IPS DF 6.9 (cell line): ENCODE data around the gene ASH1L.
"Not testable (repeated sequence)": the region's sequence is repeated elsewhere in the genome, so short reads cannot be mapped to it uniquely, and the experiment has no call there.

Experiments used
- DNase-seq: peaks from one replicate; pipeline ENCODE4 v3.0.0-alpha.2; 2013; ENCODE audit warnings: low read depth, low spot score
- H3K27ac ChIP-seq: one replicate; pipeline ENCODE4 v1.5.1; 2013; ENCODE audit warnings: low read length, control low read depth
- H3K27me3 ChIP-seq: 2 replicates; pipeline ENCODE4 v1.6.1; 2013; ENCODE audit warnings: mild to moderate bottlenecking, low read length; ENCODE audit not compliant: control insufficient read depth, insufficient read depth
- H3K36me3 ChIP-seq: 2 replicates; pipeline ENCODE4 v1.6.1; 2013; ENCODE audit warnings: low read length; ENCODE audit not compliant: control insufficient read depth, insufficient read depth
- H3K4me1 ChIP-seq: 2 replicates; pipeline ENCODE4 v1.6.1; 2013; ENCODE audit warnings: low read length; ENCODE audit not compliant: control insufficient read depth, insufficient read depth
- H3K4me3 ChIP-seq: 2 replicates; pipeline ENCODE4 v1.5.1; 2013; ENCODE audit warnings: mild to moderate bottlenecking, low read length
- H3K9me3 ChIP-seq: 2 replicates; pipeline ENCODE4 v1.6.1; 2013; ENCODE audit warnings: low read length, inconsistent platforms; ENCODE audit not compliant: control insufficient read depth, insufficient read depth
- WGBS: extraction: QIAGEN DNeasy Blood & Tissue Kit; methylation state at CpG from one replicate; pipeline ENCODE4 v1.1.7; 2013; ENCODE audit warnings: mixed read lengths, missing lambda C conversion rate; ENCODE audit not compliant: insufficient read length, insufficient coverage; 5-methylcytosine and 5-hydroxymethylcytosine counted together

Gene ASH1L

GRCh38 chr1:155562581-155563376, at the start of gene ASH1L:
TSS of gene ASH1L (minus strand) at chr1:155562803. CDS start at chr1:155521519, 41,284 bp downstream.
- peak within 1 kb of the TSS; percentile 56 for H3K4me3 ChIP-seq
- H3K27ac ChIP-seq = no peak within 1 kb of the TSS
- no peaks in the 10 kb centered on the region for H3K36me3 ChIP-seq
- H3K4me1 ChIP-seq = no peaks in the 10 kb centered on the region
- no peaks in the 10 kb centered on the region for H3K9me3 ChIP-seq
- DNase-seq = peak; percentile 61
- no peaks in the 10 kb centered on the region for H3K27me3 ChIP-seq
- no CpG with 5 or more reads among the region's 87 CpGs for WGBS

GRCh38 chr1:155610257-155610647, 47.6 kb upstream of the ASH1L start:
- WGBS = no CpG with 5 or more reads among the region's 33 CpGs
- not testable (repeated sequence) for H3K36me3 ChIP-seq, H3K27ac ChIP-seq, H3K4me1 ChIP-seq, DNase-seq, H3K9me3 ChIP-seq, H3K27me3 ChIP-seq
- H3K4me3 ChIP-seq = peak overlapping the region; percentile 45; the same call in 1 of the 2 replicates

GRCh38 chr1:155609515-155610256, 47.1 kb upstream of the ASH1L start, which contains the start of gene MSTO1:
TSS of gene MSTO1 (plus strand) at chr1:155610218. CDS start at chr1:155610249, 31 bp downstream.
- WGBS = no CpG with 5 or more reads among the region's 47 CpGs
- no peaks in the 10 kb centered on the region for H3K27me3 ChIP-seq

GRCh38 chr1:155608888-155609225, 46.3 kb upstream of the ASH1L start:
- Histone ChIP-seq H3K27me3 (no peaks in the 10 kb centered on the region), H3K36me3 (peaks cover 7% of the 10 kb centered on the region; the same call in 1 of the 2 replicates), H3K4me1 (no peaks in the 10 kb centered on the region), H3K9me3 (no peaks in the 10 kb centered on the region), H3K27ac (no peak overlapping the region), H3K4me3 (no peak overlapping the region)
- DNase-seq = no peak
- WGBS = no CpG with 5 or more reads among the region's 9 CpGs

More at GRCh38 chr1:155609515-155610256, 47.1 kb upstream of the ASH1L start, which contains the start of gene MSTO1:
- DNase-seq = peak; percentile 82
- Histone ChIP-seq H3K27ac (no peak within 1 kb of the TSS), H3K4me3 (peak within 1 kb of the TSS; percentile 78; the same call in 1 of the 2 replicates), H3K4me1 (no peaks in the 10 kb centered on the region), H3K36me3 (peaks cover 7% of the 10 kb centered on the region; the same call in 1 of the 2 replicates), H3K9me3 (no peaks in the 10 kb centered on the region)

GRCh38 chr1:155607708-155608107, 45.1 kb upstream of the ASH1L start:
- Histone ChIP-seq H3K4me3 (no peak overlapping the region), H3K27ac (no peak overlapping the region), H3K4me1 (no peaks in the 10 kb centered on the region), H3K9me3 (no peaks in the 10 kb centered on the region), H3K36me3 (peaks cover 6% of the 10 kb centered on the region; the same call in 1 of the 2 replicates), H3K27me3 (no peaks in the 10 kb centered on the region)
- DNase-seq = no peak
- no CpG with 5 or more reads among the region's 7 CpGs for WGBS

GRCh38 chr1:155599828-155600572, 37.4 kb upstream of the ASH1L start:
- H3K27ac ChIP-seq, H3K27me3 ChIP-seq, H3K4me1 ChIP-seq, H3K36me3 ChIP-seq, H3K4me3 ChIP-seq, DNase-seq, H3K9me3 ChIP-seq: not testable (repeated sequence)
- WGBS = no CpG with 5 or more reads among the region's 12 CpGs

- H3K27ac ChIP-seq = no peak overlapping the region
- H3K9me3 ChIP-seq = no peaks in the 10 kb centered on the region
Observed at GRCh38 chr1:155598842-155599331, 36.3 kb upstream of the ASH1L start.

GRCh38 chr1:155596864-155597263, 34.3 kb upstream of the ASH1L start:
- DNase-seq = no peak
- H3K4me1 ChIP-seq = no peaks in the 10 kb centered on the region; the same call in 1 of the 2 replicates
- no peak overlapping the region for H3K4me3 ChIP-seq
- H3K27ac ChIP-seq = no peak overlapping the region
- no peaks in the 10 kb centered on the region for H3K27me3 ChIP-seq
- H3K36me3 ChIP-seq = no peaks in the 10 kb centered on the region
- no peaks in the 10 kb centered on the region for H3K9me3 ChIP-seq
- no CpG with 5 or more reads among the region's 5 CpGs for WGBS

More at GRCh38 chr1:155598842-155599331, 36.3 kb upstream of the ASH1L start:
- Histone ChIP-seq H3K36me3 (no peaks in the 10 kb centered on the region), H3K4me1 (no peaks in the 10 kb centered on the region; the same call in 1 of the 2 replicates), H3K4me3 (no peak overlapping the region), H3K27me3 (no peaks in the 10 kb centered on the region)
- no peak for DNase-seq
- WGBS = no CpG with 5 or more reads among the region's 12 CpGs

GRCh38 chr1:155595877-155596474, 33.4 kb upstream of the ASH1L start:
- H3K27me3 ChIP-seq, H3K4me3 ChIP-seq, DNase-seq, H3K9me3 ChIP-seq, H3K27ac ChIP-seq, H3K36me3 ChIP-seq, H3K4me1 ChIP-seq: not testable (repeated sequence)
- no CpG with 5 or more reads among the region's 3 CpGs for WGBS
